ENCODE data around the gene AKIRIN1.
"Not testable (repeated sequence)": the region's sequence is repeated elsewhere in the genome, so short reads cannot be mapped to it uniquely, and the experiment has no call there.

The AKIRIN1 gene, protein sequence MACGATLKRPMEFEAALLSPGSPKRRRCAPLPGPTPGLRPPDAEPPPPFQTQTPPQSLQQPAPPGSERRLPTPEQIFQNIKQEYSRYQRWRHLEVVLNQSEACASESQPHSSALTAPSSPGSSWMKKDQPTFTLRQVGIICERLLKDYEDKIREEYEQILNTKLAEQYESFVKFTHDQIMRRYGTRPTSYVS

DNA sequence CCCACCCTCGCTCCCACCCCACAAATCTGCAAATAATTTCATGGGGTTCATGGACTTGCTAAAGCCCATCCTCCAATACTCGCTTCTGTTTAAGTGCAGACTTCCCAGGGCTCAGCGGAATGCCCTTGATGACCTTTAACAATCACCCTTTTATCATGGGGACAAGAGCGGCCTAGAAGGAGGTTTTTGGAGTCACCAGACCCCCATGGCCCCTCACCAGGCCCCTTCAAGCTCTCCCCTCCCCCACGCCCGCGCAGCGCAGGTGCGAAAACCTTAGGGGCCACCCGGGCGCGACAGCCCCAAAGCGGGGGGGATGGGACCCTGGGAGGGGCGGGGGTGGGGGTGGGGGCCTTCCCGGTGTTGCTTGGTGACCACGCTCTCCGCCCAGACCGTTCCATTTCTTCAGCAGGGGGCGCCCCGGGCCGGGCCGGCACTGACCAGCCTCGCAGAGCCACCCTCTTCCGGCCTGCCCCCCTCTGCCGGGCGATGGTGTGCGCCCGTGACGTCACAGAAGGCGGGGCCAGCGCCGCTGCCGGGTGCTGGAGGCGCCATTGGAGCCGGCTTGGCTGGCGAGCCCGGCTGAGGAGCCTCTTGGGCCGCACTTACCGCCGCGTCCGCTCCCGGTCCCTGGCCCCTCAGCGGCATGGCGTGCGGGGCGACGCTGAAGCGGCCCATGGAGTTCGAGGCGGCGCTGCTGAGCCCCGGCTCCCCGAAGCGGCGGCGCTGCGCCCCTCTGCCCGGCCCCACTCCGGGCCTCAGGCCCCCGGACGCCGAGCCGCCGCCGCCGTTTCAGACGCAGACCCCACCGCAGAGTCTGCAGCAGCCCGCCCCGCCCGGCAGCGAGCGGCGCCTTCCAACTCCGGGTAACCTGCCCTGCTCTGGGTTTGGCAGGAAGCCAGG lies at the start of gene AKIRIN1:
Gene AKIRIN1 (plus strand): TSS at position 539 of the 900 bp plus-strand sequence. CDS start 105 bp downstream, at position 644.
- peak; percentile 97 for DNase-seq

DNA sequence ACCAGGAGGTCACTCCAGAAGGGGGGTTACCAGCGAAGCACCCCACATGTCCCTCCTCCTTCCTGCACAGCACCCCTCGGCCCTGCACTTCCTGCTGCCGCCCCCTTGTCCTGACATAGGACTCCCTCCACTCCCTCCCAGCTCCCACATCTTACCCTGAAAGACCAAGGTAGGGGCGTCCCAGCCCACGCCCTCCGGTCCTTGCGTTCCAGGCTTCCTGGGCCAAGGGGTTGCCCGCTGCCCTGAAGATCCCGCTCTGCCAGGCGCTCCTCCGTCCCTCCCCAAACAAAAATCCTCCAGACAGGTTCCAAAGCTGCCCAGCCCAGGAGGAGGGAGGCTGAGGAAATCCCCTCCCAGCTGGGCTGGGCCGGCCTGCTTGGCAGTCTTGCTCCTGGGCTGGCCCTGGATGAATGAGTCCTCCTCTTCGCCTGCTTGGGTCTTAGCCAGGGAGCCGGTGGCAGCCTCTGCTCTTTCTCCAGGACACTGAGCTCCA lies 49.5 kb upstream of the AKIRIN1 start, which contains the start of gene RHBDL2:
Gene RHBDL2 (minus strand): TSS at position 304 of the 493 bp plus-strand sequence. CDS start 22,618 bp downstream, outside the sequence.
- DNase-seq = no peak

DNA sequence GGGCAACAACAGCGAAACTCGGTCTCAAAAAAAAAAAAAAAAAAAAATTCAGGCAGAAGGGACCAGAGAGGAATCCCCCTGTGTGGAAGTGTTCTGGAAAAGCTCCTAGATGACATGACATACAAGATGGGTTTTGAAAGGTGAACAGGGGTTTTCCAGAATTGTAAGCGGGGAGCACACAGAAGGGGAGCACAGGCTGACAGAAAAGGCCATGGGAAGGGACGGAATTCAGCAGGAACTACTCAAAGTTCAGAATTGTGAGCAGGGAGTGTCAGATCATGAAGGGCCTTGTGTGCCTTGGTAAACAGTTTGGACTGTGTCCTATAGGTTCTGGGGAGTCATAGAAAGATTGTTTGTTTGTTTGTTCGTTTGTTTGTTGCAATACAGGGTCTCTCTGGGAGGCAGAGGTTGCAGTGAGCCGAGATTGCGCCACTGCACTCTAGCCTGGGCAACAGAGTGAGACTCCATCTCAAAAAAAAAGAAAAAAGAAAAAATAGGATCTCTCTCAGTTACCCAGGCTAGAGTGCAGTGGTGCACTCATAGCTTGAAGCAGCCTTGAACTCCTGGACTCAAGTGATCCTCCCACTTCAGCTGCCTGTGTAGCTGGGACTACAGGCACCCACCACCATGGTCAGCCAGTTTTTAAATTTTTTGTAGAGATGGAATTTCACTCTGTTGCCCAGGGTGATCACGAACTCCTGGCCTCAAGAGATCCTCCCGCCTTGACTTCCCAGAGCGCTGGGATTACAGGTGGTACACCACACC lies 48.2 kb upstream of the AKIRIN1 start:
- no peak for DNase-seq

DNA sequence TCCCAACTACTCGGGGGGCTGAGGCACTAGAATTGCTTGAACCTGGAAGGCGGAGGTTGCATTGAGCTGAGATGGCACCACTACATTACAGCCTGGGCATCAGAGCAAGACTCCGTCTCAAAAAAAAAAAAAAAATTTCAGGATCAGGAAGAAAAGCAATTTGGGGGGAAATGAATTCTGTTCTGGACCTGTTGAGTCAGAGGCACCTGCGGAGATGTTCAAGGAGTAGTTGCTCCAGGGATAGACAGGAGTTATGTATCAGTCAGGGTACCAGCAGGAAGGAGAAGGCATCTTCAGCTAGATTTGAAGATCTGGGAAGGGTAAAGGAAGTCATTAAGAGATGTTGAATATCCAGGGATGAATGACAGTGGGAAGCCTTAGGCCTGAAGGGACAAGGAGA lies 46.5 kb upstream of the AKIRIN1 start:
- DNase-seq = no peak

DNA sequence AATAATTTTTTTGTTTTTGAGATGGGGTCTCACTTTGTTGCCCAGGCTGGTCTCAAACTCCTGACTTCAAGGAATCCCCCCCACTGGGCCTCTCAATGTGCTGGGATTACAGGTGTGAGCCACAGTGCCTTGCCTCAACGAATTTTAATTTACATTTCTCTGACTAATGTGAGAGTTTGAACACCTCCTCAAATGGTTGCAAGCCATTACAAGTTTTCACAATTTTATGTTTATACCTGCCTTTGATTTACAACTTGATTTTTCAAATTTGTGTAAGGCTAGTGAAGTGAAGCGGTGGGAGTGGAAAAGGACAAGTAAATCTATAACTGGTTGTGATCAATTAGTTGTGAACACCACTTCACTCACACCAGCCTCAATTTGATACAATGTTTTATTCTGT lies 40.5 kb upstream of the AKIRIN1 start:
- DNase-seq = no peak

DNA sequence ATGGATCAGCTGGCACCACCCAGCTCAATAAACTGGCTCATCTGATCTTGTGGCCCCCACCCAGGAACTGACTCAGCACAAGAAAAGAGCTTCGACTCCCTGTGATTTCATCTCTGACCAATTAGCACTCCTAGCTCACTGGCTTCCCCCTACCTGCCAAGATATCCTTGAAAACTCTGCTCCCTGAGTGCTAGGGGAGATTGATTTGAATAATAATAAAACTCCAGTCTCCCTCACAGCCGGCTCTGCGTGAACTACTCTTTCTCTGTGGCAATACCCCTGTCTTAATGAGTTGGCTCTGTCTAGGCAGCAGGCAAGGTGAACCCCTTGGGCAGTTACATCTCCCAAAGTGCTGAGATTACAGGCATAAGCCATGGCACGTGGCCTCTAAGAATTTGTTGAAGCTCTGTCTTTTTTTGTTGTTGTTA lies 37.6 kb upstream of the AKIRIN1 start:
- DNase-seq = no peak

DNA sequence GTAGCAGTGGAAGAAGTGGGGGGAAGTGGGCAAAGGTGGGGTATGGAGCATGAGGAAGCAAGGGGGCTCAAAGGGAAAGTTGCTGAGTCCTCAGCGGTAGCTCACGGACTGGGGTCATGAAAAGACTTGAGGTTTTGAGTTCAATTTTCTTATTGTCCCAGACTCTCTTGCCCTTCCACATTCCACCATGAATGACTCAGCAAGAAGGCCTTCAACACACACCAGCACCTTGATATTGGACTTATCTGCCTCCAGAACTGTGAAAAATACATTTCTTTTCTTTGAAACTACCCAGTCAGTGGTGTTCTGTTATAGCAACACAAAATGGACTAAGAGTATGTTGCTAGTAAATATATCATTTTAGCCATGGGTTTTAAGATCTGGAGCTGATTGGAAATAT lies 32.1 kb upstream of the AKIRIN1 start:
- DNase-seq = no peak

DNA sequence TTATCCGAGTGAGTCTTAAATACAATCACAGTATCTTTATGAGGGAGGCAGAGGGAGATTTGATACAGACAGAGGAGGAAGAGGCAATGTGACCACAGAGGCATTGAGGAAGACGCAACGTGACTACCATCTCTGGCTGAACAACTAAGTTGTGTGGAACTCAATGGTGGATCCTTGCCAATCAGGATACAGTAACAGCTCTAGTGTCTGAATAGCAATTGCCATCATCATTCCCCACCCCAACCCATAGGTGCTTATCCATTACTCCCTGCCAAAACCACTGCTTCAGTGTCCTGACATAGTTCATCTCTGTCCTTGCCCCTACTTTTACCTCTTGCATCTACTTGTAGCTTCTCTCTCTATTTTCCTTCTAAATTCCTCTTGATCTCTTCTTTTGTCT lies 29.0 kb upstream of the AKIRIN1 start:
- DNase-seq = no peak

DNA sequence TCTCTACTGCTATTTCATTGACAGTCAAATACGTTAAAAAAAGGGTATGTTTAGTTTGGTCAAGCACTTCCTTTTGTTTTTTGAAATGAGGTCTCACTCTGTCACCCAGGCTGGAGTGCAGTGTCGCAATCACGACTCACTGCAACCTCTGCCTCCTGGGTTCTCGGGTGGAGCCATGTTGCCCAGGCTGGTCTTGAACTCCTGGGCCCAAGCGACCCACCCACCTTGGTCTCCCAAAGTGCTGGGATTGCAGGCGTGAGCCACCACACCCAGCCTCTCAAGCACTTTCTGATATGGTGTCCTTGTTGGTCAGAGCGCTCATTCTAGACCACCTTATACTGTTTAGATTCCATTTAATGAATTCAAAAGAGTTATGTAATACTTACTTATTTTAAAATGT lies 28.5 kb upstream of the AKIRIN1 start:
- no peak for DNase-seq

DNA sequence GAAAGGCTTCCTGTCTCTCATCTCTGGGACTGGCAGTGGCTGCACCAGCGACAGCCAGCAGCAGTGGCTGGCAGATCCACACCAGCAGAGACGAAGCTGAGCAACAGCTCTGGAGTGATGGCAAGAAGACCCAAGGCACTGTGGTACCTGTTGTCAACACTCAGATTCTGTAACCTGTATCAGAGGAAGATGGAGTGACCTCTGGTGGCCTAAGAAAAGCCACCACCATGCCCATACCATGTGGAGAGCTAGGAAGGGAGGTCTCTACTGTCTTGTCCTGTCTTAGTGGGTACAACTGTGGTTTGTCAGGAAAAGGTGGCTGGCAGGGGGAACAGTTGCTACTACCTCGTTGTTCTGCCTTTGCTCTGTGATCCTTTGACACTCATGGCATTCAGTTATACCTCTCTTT lies 26.9 kb upstream of the AKIRIN1 start:
- DNase-seq = peak; percentile 47

DNA sequence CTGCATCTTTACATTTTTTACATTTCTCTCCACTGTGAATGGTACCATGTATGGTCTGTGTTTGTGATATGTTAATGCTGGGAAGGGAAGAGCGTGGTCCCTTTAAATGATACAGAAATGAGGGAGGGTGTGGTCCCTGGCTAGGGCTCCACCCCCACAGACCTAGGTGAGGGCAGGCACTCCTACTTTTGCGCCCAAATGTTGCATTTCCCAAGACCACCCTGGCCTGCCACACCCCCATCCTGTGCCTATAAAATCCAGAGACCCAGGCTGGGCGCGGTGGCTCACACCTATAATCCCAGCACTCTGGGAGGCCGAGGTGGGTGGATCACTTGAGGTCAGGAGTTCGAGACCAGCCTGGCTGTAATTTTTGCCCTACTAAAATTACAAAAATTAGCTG lies 17.9 kb upstream of the AKIRIN1 start:
- not testable (repeated sequence) for DNase-seq

DNA sequence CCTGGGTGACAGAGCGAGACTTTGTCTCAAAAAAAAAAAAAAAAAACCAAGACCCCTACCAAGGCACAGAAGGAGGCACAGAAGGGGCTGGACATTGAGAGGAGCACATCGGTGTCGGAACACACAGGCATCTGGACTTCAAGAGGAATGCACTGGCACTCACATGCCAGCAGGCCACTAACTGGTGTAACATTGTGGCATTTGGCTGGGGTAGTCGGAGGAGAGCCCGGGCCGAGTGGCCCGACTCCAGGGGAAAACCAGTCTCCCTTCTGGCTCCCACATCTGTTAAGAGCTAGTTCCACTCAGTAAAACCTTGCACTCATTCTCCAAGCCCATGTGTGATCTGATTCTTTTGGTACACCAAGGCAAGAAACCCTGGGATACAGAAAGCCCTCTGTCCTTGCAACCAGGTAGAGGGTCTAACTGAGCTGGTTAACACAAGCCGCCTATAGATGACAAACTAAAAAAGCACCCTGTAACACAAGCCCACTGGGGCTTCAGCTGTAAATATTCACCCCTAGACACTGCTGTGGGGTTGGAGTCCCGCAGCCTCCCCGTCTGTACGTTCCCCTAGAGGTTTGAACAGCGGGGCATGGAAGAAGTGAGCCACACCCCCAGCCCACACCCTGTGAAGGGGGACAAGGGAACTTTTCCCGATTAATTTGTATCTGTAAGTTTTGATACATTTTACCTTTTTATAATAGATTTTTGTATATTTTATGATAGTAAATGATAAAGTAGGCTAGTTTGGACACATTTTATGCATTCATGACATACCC lies 17.2 kb upstream of the AKIRIN1 start:
- no peak for DNase-seq

DNA sequence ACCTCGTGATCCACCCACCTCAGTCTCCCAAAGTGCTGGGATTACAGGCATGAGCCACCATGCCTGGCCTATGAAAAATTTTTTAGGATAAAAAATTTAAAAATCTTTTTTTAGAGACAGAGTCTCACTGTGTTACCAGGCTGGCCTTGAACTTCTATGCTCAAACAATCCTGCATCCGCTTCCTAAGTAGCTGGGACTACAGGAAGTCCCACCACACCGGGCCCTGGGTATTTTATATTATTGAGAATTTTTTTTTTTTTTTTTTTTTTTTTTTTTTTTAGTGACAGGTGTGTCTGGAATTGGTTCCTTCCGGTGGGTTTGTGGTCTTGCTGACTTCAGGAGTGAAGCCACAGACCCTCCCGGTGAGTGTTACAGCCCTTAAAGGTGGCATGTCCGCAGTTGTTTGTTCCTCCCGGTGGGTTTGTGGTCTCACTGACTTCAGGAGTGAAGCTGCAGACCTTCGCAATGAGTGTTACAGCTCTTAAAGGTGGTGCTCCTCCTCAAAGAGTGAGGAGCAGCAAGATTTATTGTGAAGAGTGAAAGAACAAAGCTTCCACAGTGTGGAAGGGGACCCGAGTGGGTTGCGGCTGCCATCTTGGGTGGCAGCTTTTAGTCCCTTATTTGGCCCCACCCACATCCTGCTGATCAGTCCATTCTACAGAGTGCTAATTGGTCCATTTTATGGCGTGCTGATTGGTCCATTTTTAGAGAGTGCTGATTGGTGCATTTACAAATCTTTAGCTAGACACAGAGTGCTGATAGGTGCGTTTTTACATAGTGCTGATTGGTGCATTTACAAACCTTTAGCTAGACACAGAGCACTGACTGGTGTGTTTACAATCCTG lies 13.5 kb upstream of the AKIRIN1 start:
- not testable (repeated sequence) for DNase-seq

DNA sequence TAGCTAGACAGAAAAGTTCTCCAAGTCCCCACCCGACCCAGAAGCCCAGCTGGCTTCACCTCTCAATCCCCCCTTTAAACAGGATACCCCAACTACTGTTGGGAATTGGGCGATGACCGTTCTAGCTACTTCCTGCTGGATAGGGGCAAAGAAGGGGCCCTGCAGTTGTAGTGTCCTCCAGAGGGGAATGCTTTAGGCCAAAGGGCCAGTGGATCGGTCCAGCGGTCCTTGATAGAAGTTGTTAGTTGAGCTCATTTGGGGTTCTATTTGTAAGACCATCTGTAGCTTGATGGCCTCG lies 12.9 kb upstream of the AKIRIN1 start:
- DNase-seq = not testable (repeated sequence)

DNA sequence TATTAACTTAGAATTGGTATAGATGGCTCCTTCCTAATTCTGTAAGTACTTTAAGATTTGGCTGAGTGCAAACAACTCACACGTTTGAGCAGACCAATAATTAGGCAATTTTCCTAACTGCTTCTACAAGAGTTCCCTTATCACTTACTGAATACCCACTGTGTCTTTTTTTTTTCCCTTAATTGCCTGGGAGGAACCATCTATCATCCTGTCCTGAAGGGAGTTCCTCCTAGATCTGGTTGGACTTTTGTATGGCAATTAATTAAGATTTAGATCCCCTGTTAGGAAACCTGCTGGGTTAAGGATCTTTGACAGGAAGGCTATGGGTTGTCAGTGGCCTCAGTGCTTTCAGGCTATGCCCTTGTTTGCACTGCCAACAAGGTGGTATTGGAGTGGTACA lies 11.7 kb upstream of the AKIRIN1 start:
- not testable (repeated sequence) for DNase-seq

DNA sequence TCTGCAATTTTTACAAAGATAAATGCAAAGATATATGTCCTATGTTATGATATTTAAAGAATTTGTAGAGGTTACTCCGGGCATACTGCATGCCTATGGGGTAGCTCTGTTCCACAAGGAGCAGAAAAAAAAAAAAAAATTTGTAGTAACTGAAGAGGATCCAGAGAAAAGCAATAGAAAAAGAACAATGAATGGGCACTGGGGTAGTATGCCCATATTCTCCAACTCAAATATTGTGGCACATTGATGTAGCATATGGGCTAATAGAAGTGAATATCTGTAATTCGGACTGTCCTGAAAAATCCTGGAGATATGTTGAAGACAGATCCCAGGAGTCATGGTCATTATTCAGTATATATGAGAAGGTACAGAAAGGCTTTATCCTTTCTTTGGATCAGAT lies 1.1 kb upstream of the AKIRIN1 start:
- DNase-seq = no peak

DNA sequence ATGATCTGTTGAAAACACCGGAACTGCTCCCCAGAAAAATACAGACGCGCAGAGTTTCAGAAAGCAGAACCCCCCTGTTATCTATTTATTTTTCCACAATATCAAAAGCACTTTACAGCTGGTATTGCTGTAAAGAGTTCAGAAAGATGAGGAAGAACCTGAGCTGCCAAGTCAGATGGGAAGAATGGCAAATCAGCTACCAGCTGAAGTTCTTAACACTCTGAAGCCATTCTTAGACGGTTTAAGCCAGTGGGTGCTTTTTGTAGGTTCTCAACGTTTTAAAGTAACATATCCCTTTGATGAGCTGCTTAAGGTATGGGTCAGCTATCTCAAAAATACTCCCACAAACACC lies 714 bp upstream of the AKIRIN1 start:
- DNase-seq = peak; percentile 78

DNA sequence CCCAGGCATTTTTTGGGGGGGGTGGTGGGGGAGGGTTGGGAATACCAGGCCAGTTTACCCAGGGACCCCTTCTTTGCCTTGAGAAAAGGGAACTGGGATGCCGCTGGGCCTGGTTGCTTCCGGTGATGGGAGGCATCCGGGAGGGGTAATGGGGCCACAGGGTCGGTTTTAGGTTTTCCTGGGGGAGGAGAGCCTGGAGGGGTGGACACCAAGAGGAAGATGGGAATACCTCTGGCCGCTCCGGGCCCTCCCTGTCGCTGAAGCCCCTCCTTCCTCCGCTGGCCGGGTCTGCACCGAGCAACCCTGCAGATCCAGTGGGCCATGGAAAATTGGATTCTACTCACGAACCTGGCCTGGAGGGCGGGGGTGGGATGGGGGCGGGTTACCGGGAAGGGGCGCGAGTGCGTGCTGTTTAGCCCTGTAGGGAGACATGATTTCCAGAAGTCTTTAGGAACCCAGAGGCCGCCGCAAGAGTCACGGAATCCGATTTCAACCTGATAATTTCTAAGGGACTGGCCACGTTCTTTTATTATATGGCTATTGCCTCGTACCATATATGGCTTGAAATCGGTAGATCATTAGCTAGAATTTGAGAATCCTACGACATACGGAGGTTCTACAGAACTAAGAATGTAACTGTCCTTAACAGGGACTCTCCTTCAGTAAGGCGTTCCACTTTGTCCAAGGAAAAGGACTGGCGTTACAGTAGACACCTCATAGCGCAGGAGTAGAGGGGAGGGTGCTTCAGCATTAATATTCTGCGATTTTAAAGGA lies 749 bp downstream of the AKIRIN1 start:
- peak; percentile 73 for DNase-seq

DNA sequence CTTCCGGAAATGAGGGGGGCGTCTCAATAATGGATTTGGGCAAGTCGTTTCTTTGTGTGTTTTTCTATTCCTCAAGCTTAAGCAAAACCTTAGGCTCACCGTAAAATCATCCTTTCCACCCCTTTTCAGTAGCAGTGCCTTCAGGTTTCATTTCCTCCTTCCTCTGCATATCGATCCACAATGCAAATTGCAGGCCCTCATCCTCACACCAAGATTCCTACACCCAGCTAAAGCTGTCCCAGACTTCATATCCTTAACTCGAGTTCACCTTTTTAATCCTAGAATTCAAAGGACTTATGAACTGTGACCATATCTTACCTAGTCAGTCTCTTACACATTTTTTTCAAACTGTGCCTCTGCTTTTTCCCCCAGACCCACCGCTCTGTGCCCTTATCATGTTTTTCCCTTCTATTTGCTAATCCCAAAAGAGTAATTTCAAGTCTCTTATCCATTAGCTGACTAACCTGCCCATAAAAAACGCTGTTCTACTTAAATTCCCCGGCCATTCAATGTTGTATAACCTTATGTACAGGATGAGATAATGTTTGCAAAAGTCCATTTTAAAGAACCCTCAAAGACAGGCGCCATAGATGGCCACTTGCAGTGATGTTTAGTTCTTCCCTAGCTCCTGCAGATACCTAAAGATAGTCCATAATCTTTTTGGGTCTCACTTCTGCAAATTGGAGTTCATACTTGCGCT lies 1.5 kb downstream of the AKIRIN1 start:
- no peak for DNase-seq

DNA sequence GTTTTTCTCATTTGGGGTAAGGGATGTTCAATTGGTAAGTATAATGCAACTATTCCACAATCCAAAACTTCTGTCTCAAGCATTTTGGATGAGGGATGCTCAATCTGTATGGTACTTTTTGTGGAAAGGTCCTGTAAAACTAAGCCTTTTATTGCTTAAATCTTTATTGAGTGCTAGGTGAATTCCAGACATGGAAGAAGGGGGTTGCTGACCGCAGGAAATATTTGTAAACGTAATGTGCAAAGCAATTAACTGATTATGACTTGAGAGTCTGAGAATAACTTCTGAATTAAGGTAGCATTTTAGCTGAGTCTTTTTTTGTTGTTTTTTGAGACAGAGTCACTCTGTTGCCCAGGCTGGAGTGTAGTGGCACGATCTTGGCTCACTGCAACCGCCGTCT lies 3.1 kb downstream of the AKIRIN1 start:
- DNase-seq = no peak

Measured in NCI-H82 (cell line).